Measurements from ENCODE around the gene INTS7.
"Not testable (repeated sequence)": the region's sequence is repeated elsewhere in the genome, so short reads cannot be mapped to it uniquely, and the experiment has no call there.

INTS7 gene

DNA sequence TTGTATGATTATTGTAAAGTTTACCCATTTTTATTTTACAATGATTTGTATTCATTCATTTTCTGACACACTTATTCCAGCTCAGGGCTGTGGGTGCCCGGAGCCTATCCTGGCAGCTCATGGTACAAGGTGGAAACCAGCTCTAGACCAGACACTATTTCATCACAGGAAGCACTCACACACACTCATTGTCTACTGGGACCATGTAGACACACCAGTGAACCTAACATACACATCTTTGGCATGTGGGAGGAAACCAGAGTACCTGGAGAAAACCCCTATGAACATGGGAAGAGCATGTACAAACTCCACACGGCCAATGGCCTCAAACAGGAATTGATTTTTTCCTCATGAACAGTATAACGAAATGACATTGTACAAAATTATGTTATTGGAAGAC is 2.5 kb upstream of the INTS7 start:
- DNase-seq (ENCODE audit: low spot score) = no peak

- DNase-seq (ENCODE audit: low spot score) = no peak
Measured at GRCh38 chr1:212035835-212036605, 663 bp upstream of the INTS7 start.

DNA sequence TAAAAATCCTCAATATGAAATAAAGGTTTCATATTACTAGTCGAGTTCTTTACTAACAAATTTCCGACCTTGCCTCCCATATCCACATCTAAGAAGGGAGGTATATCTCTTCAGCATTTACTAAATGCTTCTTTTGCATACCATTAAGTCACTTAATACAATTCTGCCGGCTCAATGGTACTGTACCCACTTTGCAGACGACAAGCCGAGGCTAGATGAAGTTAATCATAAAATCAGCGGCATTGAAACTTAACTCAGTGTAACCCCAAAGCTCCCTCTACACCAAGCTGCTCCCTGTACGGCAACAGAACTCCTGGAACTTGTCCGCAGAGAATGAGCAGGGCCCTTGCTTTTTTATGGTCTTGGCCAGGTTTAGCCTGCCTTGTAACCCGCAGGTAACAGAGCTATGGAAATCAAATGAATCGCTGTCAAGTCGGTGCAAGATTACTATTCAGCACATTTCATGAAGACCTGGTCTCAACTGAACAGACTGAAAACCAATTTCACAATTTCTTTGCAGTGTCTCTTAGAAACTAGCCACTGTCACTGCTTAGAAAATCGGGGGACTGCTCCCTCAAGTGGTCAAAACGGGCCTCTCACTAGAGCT is 738 bp downstream of the INTS7 start:
- DNase-seq (ENCODE audit: low spot score) = no peak

DNA sequence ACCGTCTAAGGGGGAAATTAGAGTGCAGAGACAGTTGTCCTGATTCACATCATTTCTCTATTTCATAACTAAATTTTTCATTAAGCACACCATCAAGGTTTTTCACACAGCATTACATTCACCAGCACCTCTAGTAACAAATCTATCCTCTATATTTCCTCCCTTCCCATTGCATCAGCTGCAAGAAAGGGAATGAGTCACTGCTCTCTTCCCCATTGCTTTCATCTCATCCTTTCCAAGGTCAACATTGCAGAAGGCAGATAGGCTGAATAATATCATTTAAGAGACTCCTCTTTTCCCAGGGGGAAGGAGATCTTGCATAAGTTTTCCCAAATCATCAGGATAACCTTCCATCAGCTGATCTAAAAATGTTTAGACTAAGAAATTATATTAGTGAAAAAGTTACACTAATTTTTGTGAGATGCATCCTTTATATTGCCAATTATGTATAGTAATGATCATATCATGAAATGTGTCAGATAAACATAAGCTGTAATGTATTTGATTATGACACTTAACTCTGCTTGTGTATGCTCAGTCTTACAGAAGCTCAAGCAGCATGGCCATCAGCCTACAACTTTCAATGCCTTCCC is 4.3 kb downstream of the INTS7 start:
- DNase-seq (ENCODE audit: low spot score) = no peak

- not testable (repeated sequence) for DNase-seq (ENCODE audit: low spot score)
Measured at GRCh38 chr1:212027727-212028126, 7.6 kb downstream of the INTS7 start.

DNA sequence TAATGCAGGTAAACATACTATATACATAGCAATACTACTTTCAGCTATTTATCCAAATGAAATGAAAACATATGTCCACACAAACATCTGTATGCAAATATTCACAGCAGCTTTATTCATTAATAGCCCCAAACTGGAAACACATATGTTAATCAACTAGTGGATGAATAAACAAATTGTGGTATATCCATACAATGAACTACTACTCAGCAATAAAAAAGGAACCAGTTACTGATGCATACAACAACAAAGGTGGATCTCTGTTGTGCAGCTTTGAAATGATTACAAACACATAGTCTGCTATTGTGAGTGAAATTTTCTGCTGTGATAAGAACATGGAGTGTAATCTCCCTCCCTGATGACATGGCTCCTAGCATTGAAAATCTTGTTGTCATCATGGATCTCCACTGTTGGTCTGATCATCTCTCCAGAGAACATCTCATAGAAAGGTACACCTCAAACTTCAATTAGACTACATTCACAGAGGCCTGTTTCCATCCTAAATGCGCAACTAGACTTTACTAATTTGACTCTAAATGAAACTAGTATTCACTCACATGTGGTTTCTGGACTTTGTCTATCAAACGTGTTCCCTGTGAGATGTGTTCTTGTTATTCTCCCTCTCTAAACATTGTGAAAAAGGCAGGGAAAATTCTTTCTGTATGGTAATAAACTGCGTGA is 10.7 kb downstream of the INTS7 start:
- no peak for DNase-seq (ENCODE audit: low spot score)

- DNase-seq (ENCODE audit: low spot score) = not testable (repeated sequence)
Measured at GRCh38 chr1:212022908-212023307, 12.4 kb downstream of the INTS7 start.

DNA sequence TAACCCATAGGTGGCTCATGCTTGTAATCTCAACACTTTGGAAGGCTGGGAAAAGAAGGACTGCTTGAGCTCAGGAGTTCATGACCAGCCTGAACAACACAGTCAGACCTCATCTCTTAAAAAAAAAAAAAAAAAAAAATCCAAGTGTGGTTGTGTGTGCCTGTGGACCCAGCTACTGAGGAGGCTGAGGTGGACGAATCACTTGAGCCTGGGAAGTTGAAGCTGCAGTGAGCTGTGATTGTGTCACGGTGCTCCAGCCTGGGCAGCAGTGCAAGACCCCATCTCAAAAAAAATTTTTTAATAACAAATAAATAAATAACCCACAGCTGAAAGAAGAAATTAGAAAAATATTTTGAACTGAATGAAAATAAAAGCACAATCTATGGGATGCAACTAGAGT is 13.8 kb downstream of the INTS7 start:
- no peak for DNase-seq (ENCODE audit: low spot score)

DNA sequence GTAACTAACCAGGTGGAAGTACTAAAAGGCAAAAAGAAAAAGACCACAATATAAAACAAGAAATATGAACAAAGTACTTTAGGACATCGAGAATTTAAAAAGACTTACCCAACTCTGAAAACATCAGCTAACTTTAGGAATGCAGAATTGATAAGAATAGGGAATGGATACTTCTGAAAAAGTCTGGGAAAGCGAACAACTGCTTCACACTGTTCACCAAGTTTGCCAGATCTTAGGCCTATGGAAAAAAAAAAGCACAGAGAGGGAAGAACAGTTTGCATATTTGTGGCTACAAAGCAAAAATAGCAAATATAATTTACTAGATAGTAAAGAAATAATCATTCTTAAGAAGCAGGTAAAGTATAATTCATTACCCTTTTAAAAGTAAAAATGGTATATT is 14.4 kb downstream of the INTS7 start:
- no peak for DNase-seq (ENCODE audit: low spot score)

- DNase-seq (ENCODE audit: low spot score) = no peak
Measured at GRCh38 chr1:212013672-212014071, 21.7 kb downstream of the INTS7 start.

- DNase-seq (ENCODE audit: low spot score) = peak; percentile 73
Measured at GRCh38 chr1:212012034-212012740, 23.2 kb downstream of the INTS7 start.

DNA sequence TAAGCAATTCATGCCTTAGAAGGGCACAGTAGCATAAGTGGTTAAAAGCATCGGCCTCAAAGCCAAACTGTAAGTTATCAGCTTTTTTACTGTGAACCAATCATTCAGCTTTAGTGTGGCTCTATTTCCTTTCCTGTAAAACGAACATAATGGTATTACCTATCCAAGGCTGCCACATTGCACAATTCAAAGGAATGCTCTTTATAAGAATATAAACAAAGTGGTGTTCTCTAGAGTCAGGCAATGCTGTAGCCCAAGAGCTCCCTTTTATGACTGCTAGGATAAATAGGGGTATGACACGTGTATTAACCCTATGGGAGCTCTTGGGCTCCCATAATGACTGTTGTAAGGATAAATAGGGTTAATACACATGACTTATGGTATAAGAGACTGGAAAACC is 25.4 kb downstream of the INTS7 start:
- DNase-seq (ENCODE audit: low spot score) = no peak

GRCh38 chr1:212009561-212009960 is 25.8 kb downstream of the INTS7 start:
- no peak for DNase-seq (ENCODE audit: low spot score)

DNA sequence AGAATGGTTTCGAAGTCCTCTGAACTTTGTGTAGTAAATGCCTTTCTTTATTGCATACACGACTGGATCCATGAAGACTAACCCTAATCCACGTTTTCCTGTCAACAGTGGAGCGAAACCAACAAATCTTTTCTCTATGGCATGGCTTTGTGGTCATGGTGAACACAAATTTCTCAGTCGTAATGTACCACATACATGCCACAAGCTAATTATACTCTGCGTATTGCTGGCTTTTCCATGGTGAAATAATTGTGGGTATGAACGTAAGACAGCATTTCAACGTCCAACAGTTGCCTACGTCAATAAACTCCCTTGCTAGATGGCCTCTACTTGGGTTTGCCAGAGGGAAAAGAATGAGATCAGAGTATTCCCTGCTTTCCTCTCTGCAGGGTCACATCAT is 27.5 kb downstream of the INTS7 start:
- no peak for DNase-seq (ENCODE audit: low spot score)

- no peak for DNase-seq (ENCODE audit: low spot score)
Measured at GRCh38 chr1:212007178-212007577, 28.2 kb downstream of the INTS7 start.

DNA sequence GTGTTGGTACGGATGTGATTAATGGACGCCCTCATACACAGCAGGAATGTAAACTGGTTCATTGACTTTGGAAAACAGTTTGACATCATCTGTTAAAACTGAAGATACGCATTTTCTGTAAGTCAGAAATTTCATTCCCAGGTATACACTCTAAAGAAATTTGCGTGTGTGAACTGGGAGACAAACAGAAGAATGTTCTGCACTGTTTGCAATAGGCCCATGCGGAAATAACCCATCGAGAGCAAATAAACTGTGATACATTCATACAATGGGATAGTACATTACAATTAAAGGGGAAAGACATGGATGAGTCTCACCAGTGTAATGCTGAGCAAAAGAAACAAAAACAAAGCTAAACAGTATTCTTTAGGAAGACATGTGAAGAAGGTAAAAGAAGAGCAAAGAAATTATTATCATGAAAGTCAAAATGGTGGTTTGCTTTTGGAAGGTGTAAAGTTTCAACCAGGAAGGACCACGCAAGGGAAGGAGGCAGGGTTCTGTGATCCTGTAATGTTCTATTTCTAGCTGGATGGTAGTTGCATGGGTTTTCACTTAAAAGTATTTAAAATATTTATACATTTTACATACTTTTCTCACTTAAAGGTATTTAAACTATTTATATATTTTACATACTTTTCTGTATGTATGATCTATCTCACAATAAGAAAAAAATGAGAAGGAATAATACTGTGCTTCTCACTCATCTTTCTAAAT is 30.3 kb downstream of the INTS7 start:
- DNase-seq (ENCODE audit: low spot score) = no peak

- no peak for DNase-seq (ENCODE audit: low spot score)
Measured at GRCh38 chr1:212002536-212002935, 32.8 kb downstream of the INTS7 start.

- DNase-seq (ENCODE audit: low spot score) = not testable (repeated sequence)
Measured at GRCh38 chr1:211997426-211997825, 37.9 kb downstream of the INTS7 start.

- no peak for DNase-seq (ENCODE audit: low spot score)
Measured at GRCh38 chr1:211991695-211992094, 43.7 kb downstream of the INTS7 start.

DNA sequence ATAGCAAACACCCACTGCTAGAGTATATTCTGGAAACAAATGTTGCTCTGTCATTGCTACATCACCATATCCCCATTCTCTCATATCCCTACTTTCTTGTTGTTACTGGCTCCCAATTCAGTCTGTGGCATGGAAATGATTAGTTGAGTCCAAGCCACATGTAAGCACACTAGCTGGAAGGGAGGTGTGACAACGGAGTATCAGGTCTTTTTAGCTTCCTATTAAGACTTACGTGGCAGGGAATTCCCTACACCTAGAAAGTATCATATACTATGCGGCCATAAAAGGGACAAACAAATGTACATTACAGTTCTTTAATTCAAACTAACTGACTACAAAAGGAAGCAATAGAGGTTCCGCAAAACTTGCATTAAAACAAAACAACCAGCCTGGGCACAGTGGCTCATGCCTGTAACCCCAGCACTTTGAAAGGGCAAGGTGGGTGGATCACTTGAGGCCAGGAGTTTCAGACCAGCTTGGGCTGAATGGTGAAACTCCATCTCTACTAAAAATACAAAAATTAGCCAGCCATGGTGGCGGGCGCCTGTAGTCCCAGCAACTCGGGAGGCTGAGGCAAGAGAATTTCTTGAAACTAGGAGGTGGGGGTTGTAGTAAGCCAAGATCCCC is 48.6 kb downstream of the INTS7 start:
- DNase-seq (ENCODE audit: low spot score) = no peak

All from hematopoietic multipotent progenitor cell treated with erythropoietin and hydrocortisone succinate and interleukin-3 and kit ligand, for 15 days (in vitro differentiated cells).